HEK293T (cell line): ENCODE results near the gene SOWAHB.

Source experiments
- CTCF ChIA-PET: fragments of 350-600 bp; formaldehyde crosslinking; extraction: SDS; loops from one replicate; lab custom pipeline; 2021; ENCODE audit warnings: antibody characterized with exemption, inconsistent platforms; lab: Yijun Ruan, JAX
- POLR2A ChIA-PET: fragments of 350-600 bp; formaldehyde crosslinking; extraction: SDS; loops from one replicate; lab custom pipeline; 2020; ENCODE audit warnings: antibody characterized with exemption, inconsistent platforms; lab: Yijun Ruan, JAX
- DNase-seq: peaks from one replicate; pipeline ENCODE4 v3.0.0; 2012; ENCODE audit warnings: mixed read lengths; ENCODE audit errors: extremely low spot score
- ARNT ChIP-seq: fragments of 450-650 bp; IDR thresholded peaks from 2 replicates; pipeline ENCODE4 v1.6.1; 2017; ENCODE audit warnings: mild to moderate bottlenecking
- BHLHE40 ChIP-seq: fragments of 450-650 bp; IDR thresholded peaks from 2 replicates; pipeline ENCODE4 v1.6.1; 2016; ENCODE audit warnings: mild to moderate bottlenecking, moderate library complexity, borderline replicate concordance
- CTBP1 ChIP-seq: fragments of 450-650 bp; IDR thresholded peaks from 2 replicates; pipeline ENCODE4 v1.6.1; 2016; ENCODE audit warnings: borderline replicate concordance
- ELF4 ChIP-seq: fragments of 450-650 bp; IDR thresholded peaks from 2 replicates; pipeline ENCODE4 v1.6.1; 2017; ENCODE audit warnings: antibody characterized with exemption
- FOXA1 ChIP-seq: fragments of 450-650 bp; IDR thresholded peaks from 2 replicates; pipeline ENCODE4 v1.6.1; 2016; ENCODE audit warnings: mild to moderate bottlenecking
- FOXK2 ChIP-seq: fragments of 450-650 bp; IDR thresholded peaks from 2 replicates; pipeline ENCODE4 v1.6.1; 2016; ENCODE audit warnings: mild to moderate bottlenecking
- FOXM1 ChIP-seq: fragments of 450-650 bp; IDR thresholded peaks from 2 replicates; pipeline ENCODE4 v1.6.1; 2017; ENCODE audit warnings: mild to moderate bottlenecking, borderline replicate concordance
- HDGF ChIP-seq: fragments of 450-650 bp; IDR thresholded peaks from 2 replicates; pipeline ENCODE4 v1.6.1; 2017; ENCODE audit warnings: antibody characterized with exemption, borderline replicate concordance
- L3MBTL2 ChIP-seq: fragments of 450-650 bp; conservative IDR thresholded peaks from 2 replicates; pipeline ENCODE4 v1.6.1; 2016; ENCODE audit warnings: mild to moderate bottlenecking
- LEF1 ChIP-seq: fragments of 450-650 bp; IDR thresholded peaks from 2 replicates; pipeline ENCODE4 v1.6.1; 2017; ENCODE audit warnings: mild to moderate bottlenecking, borderline replicate concordance
- NFRKB ChIP-seq: fragments of 450-650 bp; IDR thresholded peaks from 2 replicates; pipeline ENCODE4 v1.6.1; 2016; ENCODE audit warnings: mild to moderate bottlenecking, moderate library complexity
- SP1 ChIP-seq: fragments of 450-650 bp; IDR thresholded peaks from 2 replicates; pipeline ENCODE4 v1.6.1; 2017
- SUZ12 ChIP-seq: fragments of 450-650 bp; IDR thresholded peaks from 2 replicates; pipeline ENCODE4 v1.6.1; 2016; ENCODE audit warnings: mild to moderate bottlenecking
- TARDBP ChIP-seq: fragments of 450-650 bp; IDR thresholded peaks from 2 replicates; pipeline ENCODE4 v1.6.1; 2016
- ZNF384 ChIP-seq: fragments of 450-650 bp; IDR thresholded peaks from 2 replicates; pipeline ENCODE4 v1.6.1; 2016
- TF ChIP-seq, protein P1 (sequence below): fragments of 450-650 bp; IDR thresholded peaks from 2 replicates; pipeline ENCODE4 v1.6.1; 2016

The SOWAHB gene

DNA sequence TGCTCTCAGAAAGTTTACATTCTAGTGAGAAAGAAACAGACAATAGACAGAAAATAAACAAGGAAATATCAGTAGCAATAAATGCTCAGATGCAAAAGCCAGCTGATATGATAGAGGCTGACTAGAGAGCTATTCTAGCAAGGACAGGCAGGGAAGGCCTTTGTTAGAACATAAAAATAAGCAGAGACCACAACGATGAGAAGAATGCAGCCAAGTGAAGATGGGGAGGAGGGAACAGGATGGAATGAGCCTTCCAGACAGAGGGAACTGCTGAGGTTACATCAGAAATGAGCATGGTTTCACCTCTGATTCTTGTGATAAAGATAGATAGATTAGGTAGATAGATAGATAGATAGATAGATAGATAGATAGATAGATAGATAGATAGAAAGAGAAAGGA, 7.6 kb upstream of the SOWAHB start:
- ChIA-PET POLR2A (no interaction called here), CTCF (no interaction called here)
- TF ChIP-seq LEF1: no peak
- no peak for TF ChIP-seq TARDBP
- no peak for TF ChIP-seq L3MBTL2
- no peak for TF ChIP-seq CTBP1
- TF ChIP-seq ZNF384: no peak
- TF ChIP-seq NFRKB: no peak
- TF ChIP-seq FOXK2: no peak
- TF ChIP-seq FOXM1: no peak
- no peak for TF ChIP-seq BHLHE40
- TF ChIP-seq, protein P1, sequence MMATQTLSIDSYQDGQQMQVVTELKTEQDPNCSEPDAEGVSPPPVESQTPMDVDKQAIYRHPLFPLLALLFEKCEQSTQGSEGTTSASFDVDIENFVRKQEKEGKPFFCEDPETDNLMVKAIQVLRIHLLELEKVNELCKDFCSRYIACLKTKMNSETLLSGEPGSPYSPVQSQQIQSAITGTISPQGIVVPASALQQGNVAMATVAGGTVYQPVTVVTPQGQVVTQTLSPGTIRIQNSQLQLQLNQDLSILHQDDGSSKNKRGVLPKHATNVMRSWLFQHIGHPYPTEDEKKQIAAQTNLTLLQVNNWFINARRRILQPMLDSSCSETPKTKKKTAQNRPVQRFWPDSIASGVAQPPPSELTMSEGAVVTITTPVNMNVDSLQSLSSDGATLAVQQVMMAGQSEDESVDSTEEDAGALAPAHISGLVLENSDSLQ: no peak
- TF ChIP-seq SP1: no peak
- TF ChIP-seq HDGF: no peak
- TF ChIP-seq ARNT: no peak
- no peak for TF ChIP-seq FOXA1
- TF ChIP-seq ELF4: no peak
- TF ChIP-seq SUZ12: no peak
- DNase-seq: no peak

DNA sequence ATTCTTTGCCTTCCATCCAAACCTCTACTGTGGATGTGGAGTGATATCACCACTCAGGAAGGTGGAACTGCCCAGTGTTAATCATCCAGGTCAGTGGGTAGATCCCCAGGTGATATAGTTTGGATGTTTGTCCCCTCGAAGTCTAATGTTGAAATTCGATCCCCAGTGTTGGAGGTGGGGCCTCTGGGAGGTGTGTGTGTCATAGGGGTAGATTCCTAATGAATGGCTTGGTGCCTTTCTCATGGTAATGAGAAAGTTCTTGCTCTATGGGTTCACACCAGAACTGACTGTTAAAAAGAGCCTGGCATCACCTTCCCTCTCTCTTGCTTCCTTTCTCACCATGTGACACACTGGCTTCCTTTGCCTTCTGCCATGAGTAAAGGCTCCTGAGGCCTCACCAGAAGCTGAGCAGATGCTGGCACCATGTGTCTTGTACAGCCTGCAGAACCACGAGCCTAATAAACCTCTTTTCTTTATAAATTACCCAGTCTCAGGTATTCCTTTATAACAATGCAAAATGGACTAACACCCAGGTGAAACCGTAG, 6.8 kb upstream of the SOWAHB start:
- ChIA-PET POLR2A (no interaction called here), CTCF (no interaction called here)
- TF ChIP-seq, protein P1: no peak
- TF ChIP-seq SP1: no peak
- TF ChIP-seq ARNT: no peak
- TF ChIP-seq L3MBTL2: no peak
- TF ChIP-seq CTBP1: no peak
- no peak for TF ChIP-seq FOXA1
- TF ChIP-seq LEF1: no peak
- TF ChIP-seq ELF4: no peak
- DNase-seq: no peak

DNA sequence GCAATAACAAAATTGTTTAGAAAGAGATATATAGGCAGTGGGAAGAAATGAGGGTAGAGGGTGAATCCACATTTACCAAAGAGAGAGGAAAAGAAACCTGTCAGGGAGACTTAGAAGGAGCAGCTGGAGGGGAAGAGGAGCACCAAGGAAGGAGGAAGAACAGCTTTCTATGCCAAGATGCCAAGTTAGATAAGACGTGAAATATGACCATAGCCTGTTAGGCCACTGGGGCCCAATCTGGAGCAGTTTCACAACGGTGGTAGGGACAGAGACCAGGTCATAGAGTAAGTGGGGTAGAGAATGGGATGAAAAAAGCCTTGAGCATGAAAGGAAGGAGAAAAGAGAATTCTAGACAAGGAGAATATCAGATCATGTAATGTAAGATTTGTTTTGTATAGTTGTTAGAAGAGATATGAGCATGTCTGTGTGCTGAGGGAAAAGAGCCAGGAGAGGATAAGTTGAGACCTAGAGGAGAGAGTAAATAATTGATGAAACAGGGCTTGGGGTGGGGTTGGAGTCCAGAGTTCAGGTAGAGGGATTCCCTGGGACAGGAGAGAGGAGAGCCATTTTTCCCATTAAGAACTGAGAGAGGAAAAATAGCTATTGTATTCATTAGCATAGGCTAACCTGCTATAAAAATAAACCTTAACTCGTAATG, 4.4 kb upstream of the SOWAHB start:
- DNase-seq: no peak
- CTCF ChIA-PET: no interaction called here
- POLR2A ChIA-PET: no interaction called here
- TF ChIP-seq ELF4 (no peak), CTBP1 (no peak), SP1 (no peak), L3MBTL2 (no peak), FOXM1 (no peak), HDGF (no peak), FOXA1 (no peak), ARNT (no peak), FOXK2 (no peak)
- TF ChIP-seq, protein P1: no peak

DNA sequence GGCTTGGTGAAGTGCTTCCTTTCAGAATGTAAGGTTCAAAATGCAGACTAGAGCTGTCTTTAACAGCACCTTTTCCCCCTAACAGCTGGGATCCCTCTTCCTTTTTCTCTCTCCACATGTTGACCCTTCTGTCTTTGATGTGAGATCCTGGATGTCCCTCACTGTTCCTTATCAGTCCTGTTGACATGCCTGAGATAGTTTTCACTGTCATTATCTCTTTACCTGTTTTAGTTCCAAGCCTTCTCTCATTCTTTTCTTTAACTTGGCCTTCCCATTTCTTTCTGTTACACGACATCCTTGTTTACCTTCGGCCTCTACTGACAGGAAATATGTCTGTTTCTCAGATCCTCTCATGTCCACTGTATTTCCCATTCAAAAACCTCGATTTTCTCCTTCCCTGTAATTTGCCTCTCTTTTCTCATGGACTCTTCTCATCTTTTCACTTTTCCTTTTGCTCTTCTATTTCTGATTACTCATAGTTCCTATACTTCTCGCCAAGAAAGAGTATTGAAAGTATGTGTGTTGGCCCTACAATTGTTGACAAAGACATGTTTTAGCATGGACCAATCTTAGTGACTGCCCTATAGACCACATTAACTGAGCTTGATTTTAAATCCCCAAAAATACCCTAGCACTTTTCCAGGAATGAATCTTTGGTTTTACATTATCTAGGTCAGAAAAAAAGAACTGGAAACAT, 1.2 kb upstream of the SOWAHB start:
- ChIA-PET CTCF (interaction anchor here (0.6 kb wide), 1 partner anchor 116 kb away, joined by 3 read pairs; no protein-coding TSS in a partner anchor), POLR2A (interaction anchor here (0.7 kb wide), 1 partner anchor 119 kb away, joined by 3 read pairs; no protein-coding TSS in a partner anchor)
- no peak for DNase-seq
- TF ChIP-seq CTBP1 (no peak), LEF1 (no peak), TARDBP (no peak), ARNT (no peak), SUZ12 (no peak), SP1 (no peak), HDGF (no peak), ELF4 (no peak), ZNF384 (no peak), FOXA1 (no peak), NFRKB (no peak), L3MBTL2 (no peak), BHLHE40 (no peak), FOXM1 (no peak), FOXK2 (no peak)
- TF ChIP-seq, protein P1: no peak

DNA sequence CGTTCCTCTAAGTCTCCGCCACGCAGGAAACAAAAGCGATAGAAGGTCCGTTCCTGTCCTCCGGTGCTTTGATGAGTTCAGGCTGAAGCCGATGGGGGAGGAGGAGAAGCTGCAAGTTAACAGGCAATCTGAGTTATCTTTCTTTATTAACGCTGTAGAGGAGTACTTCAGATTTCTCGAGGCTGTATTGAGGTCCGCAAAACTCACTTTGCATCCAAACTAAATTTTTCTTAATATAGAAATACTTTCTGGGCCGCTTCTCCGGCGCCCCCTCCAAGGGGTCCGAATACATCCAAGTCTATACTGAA, 395 bp upstream of the SOWAHB start:
- DNase-seq: no peak
- POLR2A ChIA-PET: interaction anchor here (0.7 to 1.1 kb wide), 2 partner anchors 51 to 118 kb away, joined by 3 read pairs; partner anchors contain the start of gene SEPTIN11
- TF ChIP-seq HDGF (no peak), CTBP1 (no peak), L3MBTL2 (no peak), BHLHE40 (no peak), ARNT (no peak), FOXK2 (no peak), FOXM1 (no peak), ELF4 (no peak), LEF1 (no peak), TARDBP (no peak), SUZ12 (no peak), ZNF384 (no peak), SP1 (no peak)
- TF ChIP-seq, protein P1: no peak
- CTCF ChIA-PET: interaction anchor here (0.6 kb wide), 1 partner anchor 115 kb away, joined by 3 read pairs; no protein-coding TSS in a partner anchor
